HG02763 (cell line): ENCODE results near the gene PODXL.

ENCODE experiments used
- ATAC-seq: cut with Tn5 transposase; IDR thresholded peaks from one replicate; pipeline ENCODE4 v1.9.1; 2021; ENCODE audit warnings: mild to moderate bottlenecking, moderate library complexity; ENCODE audit not compliant: unreplicated experiment

PODXL gene

DNA sequence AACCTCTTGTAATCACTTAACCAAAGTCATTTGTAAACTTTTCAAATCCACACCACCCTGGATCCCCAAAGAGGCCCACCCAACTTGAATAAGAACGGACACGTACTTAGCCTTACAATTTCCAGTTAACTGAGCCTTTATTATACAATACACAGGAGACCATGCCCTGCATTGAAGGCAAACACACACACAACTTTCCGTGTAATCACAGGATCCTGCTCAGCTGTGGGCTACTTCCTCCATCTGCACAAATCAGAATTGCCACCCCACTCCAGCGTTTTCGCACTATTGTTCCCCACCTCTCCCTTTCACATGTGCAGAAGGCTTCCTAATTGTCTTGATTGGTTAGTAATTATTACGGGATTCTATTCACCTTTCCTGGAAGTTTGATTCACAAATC lies 12.1 kb upstream of the PODXL start:
- ATAC-seq = no peak

DNA sequence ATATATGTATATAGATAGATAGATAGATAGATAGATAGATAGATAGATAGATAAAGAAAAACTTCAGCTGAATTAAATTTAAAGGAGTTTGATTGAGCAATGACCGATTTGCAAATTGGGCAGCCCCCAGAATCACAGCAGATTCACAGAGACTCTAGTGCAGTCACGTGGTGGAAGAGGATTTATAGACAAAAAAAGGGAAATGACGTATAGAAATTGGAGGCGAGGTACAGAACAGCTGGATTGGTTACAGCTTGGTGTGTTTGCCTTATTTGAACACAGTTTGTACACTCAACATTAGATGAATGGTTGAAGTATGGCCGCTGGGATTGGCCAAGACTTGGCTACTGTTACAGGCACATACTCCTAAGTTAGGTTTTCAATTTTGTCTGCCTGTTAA lies 8.2 kb upstream of the PODXL start:
- ATAC-seq = no peak

DNA sequence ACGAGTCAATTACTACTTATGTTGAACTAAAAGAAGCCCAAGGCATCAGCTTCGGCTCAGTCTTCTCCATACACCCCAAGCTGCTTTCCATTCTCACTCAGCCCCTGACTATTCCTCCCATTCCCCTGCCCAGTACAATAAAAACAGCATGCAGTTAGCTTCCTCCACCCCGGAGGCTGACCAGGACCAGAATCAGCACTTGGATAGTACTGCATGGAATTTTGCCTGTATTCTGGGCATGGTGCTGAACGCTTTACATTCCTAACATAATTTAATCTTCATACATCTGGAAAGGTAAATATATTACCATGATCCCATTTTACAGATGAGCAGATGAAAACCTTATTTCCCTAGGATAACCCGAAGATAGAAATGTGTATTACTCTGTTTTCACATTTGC lies 7.5 kb upstream of the PODXL start:
- no peak for ATAC-seq

DNA sequence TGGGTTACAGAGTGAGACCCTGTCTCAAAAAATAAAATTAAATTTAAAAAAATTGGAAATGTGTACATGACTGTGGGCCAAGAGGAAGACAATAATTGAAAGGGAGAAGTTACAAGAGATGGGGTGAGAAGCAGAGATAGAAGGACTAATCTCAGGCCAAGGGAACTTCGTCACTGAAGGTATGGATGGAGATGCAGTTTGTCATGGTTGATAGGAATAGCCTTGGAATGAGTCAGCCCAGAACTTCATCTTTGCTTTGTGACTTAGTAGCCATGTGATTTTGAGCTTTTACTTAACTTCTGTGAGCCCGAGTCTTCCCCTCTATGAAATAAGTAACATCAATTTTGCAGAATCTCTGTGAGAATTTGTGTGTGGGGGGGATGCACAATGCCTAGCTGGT lies 6.5 kb upstream of the PODXL start:
- ATAC-seq = no peak

DNA sequence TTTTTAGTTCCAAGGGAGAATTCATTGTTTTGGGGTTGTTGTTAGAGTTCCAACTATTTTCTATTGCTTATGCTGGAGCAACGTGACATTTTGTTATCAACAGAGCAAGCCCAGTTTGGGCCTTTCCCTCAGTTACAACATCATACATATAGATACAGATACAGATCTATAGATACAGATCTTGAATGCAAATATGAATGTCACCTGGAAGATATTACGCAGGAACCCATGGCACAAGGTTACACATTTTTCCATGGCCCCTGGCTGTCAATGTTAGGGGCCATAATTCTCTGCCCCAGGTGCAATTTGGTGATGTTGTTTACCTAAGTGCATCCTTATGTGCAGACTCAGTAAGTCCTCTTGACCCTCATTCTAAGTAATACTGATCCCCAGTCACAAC lies 3.6 kb upstream of the PODXL start:
- no peak for ATAC-seq

DNA sequence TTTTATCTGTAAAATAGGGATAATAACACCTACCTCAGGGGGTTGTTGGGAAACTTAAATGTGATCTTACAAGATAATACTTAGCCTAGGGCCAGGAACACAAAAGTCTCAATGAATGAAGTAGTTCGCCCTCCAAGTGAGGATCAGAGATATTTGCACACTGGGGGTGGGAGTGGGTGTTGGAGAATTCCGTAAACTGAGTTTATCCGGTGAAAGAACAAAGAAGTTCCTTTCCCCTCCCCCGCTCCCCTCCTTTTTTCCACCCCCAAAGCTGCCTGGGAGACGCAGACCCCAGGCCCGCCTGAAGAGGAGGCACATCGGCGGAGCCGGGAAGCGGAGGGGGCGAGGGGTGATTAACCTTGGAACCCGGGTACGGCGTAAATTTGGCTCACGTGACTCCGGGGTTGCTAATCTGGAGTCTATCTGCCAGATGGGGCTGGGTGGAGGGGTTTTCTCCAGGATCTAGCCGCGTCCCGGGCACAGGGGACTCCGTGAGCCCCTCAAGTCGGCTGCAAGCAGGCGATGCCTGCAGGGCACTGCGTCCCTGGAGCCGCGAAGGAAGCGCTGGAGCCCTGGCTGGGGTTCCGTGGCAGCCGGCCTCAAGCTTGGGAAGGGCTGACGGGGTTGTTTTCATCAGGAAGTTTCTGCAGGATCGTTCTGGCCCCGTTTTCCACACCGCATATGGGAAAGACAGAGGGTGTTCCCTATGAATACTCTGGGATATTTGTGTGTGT lies 1.4 kb upstream of the PODXL start:
- ATAC-seq = no peak

DNA sequence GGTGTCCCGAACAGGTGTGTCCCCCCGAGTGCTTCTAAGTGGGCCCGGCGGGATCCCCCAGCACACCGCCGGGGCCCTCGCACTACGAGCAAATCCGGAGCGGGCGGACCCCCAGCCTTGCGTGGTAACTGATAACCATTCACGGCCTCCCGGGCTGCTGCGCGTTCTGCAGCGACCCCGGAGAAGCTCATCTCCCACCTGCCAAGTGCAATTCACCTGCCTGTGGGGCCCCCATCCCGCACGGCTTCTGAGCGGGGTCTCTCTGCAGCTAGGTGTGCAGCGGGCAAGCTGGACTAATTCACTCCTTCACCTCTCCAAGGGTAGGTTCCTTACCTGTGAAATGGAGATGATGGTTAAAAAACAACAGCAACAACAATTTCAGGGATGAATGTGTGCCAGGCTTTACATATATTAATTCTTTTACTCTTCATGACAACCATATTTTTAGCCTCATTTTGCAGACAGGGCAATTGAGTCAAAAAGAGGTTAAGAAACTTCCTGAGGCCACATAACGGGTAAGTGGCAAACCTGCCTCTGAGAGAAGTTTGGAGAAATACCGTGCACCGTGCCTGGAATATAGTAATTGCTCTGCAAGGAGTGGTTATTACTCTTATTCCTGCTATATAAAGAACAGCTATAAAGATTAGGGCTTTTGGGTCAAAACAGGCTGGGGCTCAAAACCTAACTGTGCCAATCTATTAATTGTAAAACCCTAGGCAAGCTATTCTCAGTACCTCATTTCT lies 652 bp upstream of the PODXL start:
- peak; percentile 16 for ATAC-seq

DNA sequence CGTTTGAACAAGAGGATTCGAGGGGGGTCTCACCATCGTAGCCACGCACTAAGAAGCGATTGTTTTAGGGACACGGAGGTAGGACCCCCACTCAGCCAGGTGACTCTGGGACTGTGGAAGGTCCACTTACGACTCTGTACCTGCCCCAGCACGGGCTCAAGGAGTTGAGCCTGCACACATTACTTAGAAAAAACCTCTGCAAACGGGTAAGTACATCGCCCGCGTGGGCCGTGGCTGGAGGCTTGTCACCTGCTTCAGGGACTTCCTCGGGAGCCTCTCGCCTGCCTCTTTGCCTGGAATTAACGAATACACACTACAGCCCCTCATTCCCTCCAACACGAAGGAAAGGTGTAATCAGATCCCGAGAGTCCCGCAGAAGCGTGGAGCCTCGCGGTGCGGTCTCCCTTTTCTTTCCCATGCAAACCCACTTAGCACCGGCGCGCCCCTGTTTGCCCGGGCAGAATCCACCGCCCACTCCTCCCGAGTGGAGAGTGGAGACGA lies 826 bp downstream of the PODXL start:
- ATAC-seq = no peak

DNA sequence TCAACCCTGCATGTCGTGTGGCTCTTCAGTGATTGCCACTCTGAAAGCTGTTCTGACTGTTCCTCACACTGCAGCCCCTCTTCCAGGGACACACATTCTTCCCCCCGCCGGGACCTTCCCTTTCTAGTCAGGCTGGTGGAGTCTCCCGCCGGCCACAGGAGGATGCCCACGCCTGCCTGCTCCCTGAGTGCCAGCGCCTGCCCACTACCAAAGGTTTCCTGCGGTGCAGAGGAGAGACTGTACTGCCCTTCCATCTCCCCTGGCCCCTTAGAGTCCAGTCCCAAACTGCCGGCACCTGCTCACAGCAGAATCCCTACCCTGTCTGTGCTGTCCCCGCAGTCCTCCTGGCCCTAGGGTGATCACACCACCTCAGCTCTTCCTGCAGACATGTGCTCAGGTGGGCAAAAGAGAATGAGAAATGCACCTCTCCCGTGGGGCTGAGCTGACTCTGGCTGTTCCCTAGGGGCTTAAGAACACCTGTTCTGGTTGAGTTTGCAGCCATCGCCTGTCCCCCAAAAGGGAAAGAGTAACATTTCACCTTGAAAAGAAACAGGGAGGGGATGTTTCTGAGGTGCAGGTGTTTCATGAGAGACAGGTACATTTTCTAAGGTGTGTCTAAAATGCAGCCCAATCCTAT lies 1.4 kb downstream of the PODXL start:
- ATAC-seq = no peak

DNA sequence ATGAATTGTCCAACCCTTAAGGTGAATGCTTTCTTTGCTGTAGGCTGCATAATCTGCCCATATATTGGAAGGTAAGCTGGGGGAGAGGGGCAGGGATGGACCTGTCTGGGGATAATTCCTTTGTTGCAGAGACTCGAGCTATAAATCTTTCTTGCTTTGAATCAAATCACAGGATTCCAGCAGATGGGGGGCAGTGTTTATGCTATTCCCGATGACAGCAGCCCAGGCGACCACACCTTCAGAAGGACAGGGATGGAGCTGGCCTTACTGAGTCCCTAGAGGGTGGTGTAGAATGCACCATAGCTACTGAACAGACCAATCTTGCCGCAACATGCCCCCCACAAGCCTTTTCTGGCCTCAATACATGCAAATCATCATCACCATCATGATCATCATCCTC lies 2.5 kb downstream of the PODXL start:
- ATAC-seq = no peak

DNA sequence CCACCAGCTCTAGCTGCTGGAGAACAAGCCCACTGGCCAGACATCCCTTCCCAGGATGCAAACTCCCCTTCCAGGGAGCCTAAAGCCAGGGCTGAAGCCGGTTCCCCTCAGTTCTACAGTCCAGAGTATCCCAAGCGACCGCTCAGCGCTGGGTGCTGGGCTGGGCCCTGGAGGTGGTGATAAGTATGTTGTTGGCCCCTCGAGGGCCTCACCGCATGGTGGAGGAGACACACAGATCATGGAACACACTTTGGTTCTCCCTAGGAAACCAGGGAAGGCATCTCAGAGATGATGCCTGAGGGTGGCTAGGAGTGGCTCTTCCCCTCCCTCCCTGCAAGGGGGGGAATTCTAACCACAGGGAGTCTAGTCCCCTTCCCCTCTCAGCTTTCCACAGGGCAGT lies 4.4 kb downstream of the PODXL start:
- no peak for ATAC-seq

DNA sequence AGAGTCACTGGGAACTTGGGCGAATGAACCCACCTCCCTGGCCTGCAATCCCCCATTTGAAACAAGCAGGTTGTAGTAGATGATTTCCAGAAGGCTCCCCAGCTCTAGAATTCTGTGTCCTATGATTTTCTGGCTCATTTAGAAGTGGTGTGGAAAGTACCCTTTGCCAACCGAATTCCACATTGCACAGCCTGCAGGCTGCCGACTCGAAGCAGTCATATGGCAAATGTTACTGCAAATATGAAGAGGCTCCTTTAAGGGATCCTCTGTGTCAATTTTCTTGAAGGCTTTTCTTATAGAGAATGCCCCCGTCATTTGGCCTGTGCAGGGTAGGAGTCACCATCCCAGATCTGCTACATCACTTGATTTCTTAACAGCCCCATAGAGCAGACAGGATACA lies 5.6 kb downstream of the PODXL start:
- ATAC-seq = no peak

DNA sequence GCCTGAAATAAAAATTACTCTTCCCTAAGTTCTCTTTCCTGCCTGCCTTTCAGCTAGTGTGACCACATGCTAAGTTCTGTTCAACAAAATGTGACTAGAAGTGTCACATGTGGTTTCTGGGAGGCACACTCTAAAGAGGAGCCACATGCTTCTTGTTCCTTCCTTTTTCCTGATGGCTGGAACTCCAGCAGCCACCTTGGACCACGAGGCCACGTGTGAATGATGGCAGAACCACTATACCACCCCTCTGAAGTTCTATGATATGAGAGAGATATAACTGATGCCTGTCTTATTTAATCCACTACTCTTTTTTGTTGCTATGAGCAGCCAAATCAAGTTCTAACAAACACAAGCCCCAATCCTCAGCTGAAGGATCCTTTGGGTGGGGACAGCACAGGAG lies 8.1 kb downstream of the PODXL start:
- no peak for ATAC-seq

DNA sequence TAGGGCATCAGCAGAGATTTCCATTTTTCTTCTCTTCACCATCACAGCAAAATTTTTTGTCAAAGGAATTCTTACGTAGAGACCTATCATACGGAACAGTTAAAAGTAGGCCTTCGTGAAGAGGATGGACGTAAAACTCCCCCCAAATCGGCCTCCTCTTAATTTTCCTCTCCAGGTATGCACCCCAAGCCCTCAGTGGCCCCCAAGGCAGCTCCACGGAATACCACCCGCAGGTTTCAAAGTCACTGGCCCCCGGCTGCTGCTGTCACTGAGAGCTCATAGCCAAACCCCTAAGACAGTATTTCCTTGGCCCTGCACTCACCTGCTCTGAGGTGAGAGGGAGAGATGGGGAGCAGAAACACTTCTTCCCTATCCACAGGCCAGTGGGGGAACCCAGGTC lies 8.8 kb downstream of the PODXL start:
- ATAC-seq = no peak

DNA sequence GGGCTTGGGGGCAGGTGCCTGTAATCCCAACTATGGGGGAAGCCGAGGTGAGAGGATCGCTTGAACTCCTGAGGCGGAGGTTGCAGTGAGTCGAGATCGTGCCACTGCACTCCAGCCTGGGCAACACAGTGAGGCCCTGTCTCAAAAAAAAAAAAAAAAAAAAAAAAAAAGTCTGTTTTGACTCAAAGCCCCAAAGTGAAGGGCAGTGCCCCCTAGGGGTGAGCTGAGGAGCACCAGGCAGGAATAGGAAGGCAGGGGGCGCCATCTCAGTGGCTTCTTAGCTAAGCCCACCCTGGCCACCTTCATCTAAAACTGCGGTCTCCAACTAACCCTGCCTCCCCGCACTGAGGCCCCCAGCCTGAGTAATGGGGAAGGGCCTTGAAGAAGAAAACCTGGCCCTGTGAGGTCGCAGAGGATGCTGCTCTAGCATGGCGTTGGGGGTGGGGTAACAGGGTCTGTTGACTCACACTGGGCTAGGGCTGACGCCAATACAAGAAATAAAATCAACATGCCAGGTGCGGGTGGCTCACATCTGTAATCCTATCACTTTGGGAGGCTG lies 9.8 kb downstream of the PODXL start:
- ATAC-seq = no peak

DNA sequence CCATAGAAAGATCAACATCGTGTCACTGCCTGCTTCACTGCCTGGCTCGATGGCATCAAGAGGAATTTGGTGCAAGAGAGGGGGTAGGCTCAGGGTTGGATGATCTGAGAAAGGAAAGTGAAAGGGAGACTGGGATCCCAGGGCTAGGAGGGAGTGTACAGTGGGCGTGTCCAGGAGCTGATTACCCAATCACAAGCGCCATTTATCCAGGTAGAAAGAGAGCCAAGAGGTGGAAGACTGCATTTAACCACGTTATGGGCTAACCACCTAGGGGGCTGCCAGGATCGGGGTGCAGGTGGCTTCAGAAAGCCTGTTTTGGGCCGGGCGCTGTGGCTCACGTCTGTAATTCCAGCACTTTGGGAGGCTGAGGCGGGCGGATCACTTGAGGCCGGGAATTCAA lies 10.3 kb downstream of the PODXL start:
- ATAC-seq = no peak

DNA sequence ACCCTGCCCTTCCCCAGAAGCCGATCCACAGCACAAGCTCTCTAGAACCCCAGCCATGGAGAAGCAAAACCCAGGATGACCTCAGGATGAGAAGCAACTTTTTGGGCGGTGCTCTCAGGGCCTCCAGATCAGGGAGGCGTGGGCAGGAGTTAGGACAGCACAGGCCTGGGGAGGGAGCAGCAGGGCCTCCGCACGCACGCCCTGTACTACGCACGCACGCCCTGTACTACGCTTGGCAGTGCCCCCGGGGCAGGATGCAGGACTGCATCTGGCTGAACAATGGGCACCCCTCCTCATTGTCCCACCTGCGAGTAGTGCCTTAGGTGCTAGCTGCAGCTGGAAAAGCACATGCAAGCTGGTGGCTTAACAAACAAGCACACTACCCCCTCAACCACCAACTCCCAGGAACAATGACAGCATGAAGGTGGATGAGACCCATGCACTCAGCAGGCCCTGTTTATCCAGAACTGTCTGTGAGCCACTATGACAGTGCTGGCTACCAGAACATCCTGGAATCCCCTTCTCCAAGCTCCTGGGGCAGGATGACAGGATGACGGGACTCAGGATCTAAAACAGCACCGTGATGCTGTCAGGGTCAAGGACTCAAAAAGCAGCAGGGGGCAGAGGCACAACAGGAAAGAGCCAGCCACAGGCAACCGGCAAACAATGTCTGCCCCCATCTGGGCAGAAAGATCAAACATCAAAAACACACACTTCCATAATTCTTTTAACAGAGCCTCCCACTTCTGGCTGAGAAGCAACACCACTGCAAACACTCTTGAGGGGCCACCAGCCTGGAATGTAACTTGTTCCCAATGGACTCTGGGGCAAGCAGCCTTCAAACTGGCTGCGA lies 11.8 kb downstream of the PODXL start:
- no peak for ATAC-seq

DNA sequence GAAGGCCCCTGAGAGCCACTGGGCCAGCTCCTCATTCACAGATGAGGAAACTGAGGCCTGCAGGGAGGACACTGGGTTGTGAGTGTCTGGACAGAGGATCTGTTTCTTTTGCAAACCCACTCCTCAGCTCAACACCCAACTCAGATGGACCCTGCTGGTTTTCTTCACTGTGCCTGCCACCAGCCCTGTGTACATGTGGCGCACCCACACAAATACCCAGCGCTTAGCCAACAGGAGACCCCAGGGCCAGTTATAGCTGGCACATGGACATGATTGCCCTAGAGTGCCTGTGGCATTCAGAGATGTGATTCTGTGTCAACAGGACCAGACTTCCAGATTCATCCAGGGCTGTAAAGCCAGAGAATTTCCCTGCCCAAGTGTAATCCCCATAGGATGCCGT lies 12.4 kb downstream of the PODXL start:
- ATAC-seq = no peak

DNA sequence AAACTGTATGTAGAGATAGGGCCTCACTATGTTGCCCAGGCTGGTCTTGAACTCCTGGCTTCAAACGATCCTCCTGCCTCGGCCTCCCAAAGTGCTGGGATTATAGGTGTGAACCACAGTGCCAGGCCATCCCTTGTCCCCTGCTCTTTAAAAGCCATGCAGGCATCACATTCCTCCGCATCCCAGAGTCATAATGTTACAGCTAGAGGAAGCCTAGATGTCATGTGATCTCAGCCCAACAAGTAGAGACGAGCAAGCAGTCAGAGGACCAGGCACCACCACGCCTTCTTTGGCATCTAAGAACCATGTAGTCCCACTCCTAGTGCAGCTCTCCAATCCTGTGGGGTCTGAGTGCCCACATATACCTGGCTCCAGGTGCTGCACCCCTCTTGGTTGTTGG lies 13.1 kb downstream of the PODXL start:
- ATAC-seq = no peak

DNA sequence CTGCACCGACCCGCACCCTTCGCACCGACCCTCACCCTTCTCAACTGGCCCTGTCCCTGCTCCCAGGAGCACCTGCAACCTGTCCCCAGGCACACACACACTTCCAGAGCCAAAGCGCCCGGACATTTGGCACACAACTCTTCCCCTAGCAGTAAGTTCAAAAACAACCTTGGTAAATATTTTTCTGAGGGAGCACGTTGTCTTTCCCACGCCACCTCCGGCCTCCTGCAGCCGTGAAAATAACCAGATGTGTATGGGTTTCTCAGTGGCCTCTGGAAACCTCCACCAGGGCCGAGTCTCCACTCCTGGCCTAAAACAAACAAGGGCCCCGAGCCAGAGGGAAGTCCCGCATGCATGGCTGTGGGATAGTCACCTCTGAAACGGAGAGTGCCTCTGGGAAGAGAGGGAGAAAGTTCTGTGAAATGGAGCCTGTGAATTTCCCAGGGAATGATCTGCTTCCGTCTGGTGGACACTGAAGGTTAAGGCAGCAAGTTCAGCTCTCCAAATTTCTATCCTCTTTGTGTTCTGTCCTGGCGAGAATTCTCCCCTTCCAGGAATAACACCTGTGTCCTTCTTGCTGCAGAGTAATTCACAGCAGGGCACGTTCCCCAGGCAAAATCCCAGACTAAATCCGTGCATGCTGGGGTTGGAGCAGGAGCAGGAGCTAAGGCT lies 15.8 kb downstream of the PODXL start:
- no peak for ATAC-seq
